NT2/D1 (cell line): ENCODE data around the gene STARD3.

Experiments used
- SUZ12 ChIP-seq: IDR thresholded peaks from 2 replicates; pipeline ENCODE4 v1.6.1; 2011; ENCODE audit not compliant: insufficient read length, insufficient read depth; ENCODE audit errors: extremely low read depth
- YY1 ChIP-seq: IDR thresholded peaks from 2 replicates; pipeline ENCODE4 v1.6.1; 2011; ENCODE audit not compliant: insufficient read length, insufficient read depth
- ZNF274 ChIP-seq: IDR thresholded peaks from 2 replicates; pipeline ENCODE4 v1.6.1; 2011; ENCODE audit warnings: mild to moderate bottlenecking, low read depth, low read length

- TF ChIP-seq ZNF274 (no peak), YY1 (no peak), SUZ12 (no peak)
Measured at GRCh38 chr17:39674702-39675389, 37.9 kb downstream of the STARD3 start.
